Kidney (tissue), 14 donors: Measurements from ENCODE around the gene CTSD. TPM values are rescaled to one million over a fixed set of nuclear protein-coding genes. Genes with fewer than 3 reads are reported as not detected.

Source experiments
- DNase-seq, 5 donors: peaks; one replicate each; pipeline ENCODE4 v3.0.0-alpha.2; 2013 to 2020
- FAIRE-seq: peaks from 2 replicates; lab custom pipeline; 2012; peaks lifted over from hg19 to GRCh38; lab: Jason Lieb, UNC
- H3K27ac ChIP-seq, 2 donors: one replicate each; pipeline ENCODE4 v1.7.0; 2013; ENCODE audit warnings: low read depth in 2 of 2, low read length in 2 of 2, inconsistent platforms in 1 of 2
- H3K27me3 ChIP-seq: one replicate; pipeline ENCODE4 v1.7.1; 2013; ENCODE audit warnings: low read length, inconsistent platforms; ENCODE audit not compliant: control insufficient read depth, insufficient read depth
- H3K36me3 ChIP-seq, 3 donors: one replicate each; pipeline versions ENCODE4 v1.7.0 to v1.7.1; 2013; ENCODE audit warnings: low read length in 3 of 3, control low read depth in 1 of 3, inconsistent platforms in 1 of 3; ENCODE audit not compliant: insufficient read depth in 3 of 3, control insufficient read depth in 2 of 3
- H3K4me1 ChIP-seq, 3 donors: one replicate each; pipeline versions ENCODE4 v1.7.0 to v1.7.1; 2013; ENCODE audit warnings: low read length in 3 of 3, inconsistent platforms in 1 of 3, low read depth in 1 of 3; ENCODE audit not compliant: control insufficient read depth in 2 of 3, insufficient read depth in 2 of 3
- H3K4me3 ChIP-seq, 3 donors: one replicate each; pipeline versions ENCODE4 v1.7.0 to v1.8.1; 2013; ENCODE audit warnings: low read length in 3 of 3, control low read depth in 1 of 3, inconsistent platforms in 1 of 3
- H3K9ac ChIP-seq, 3 donors: one replicate each; pipeline versions ENCODE4 v1.7.0 to v1.7.1; 2013; ENCODE audit warnings: low read length in 3 of 3, control low read depth in 1 of 3, inconsistent platforms in 1 of 3
- H3K9me3 ChIP-seq, 3 donors: one replicate each; pipeline versions ENCODE4 v1.7.0 to v1.7.1; 2013; ENCODE audit warnings: low read length in 3 of 3, control low read depth in 1 of 3, inconsistent platforms in 1 of 3; ENCODE audit not compliant: control insufficient read depth in 2 of 3, insufficient read depth in 1 of 3
- CTCF ChIP-seq: IDR thresholded peaks from 3 replicates; pipeline ENCODE4 v1.5.1; 2012; ENCODE audit warnings: mild to moderate bottlenecking, moderate library complexity, borderline replicate concordance; ENCODE audit not compliant: insufficient read depth; ENCODE audit errors: extremely low read depth
- intact Hi-C: fragments of 100-400 bp; cut with DNase I; formaldehyde crosslinking; loops from one replicate; pipeline ENCODE4 v1.11.1; 2022
- polyA plus RNA-seq: library from polyadenylated mRNA; stranded (reverse); fragments of 350-450 nt; fragmentation: Illumina TruSeq; extraction: RNeasy Lipid Tissue Mini Kit (QIAGEN cat#74804); gene quantifications from one replicate; pipeline ENCODE4 v1.2.3, GENCODE V29; 2014; ENCODE audit warnings: low read depth, low replicate concordance; ENCODE audit not compliant: insufficient read depth
- total RNA-seq: library from RNA; stranded (reverse); fragmentation: NEBNext Ultra II Directional; extraction: Animal tissue kit (Norgen Biotek cat#: 25700); gene quantifications from one replicate; pipeline ENCODE4 v1.2.1, GENCODE V29; 2021
- donor health status: control.
- donor health status: control.
- donor health status: control.
- donor health status: control.
- donor health status: control.
- donor health status: DM: yes; HTN: yes; CAD: no.
- donor health status: Normal renal cell carcinoma (clear cell type).

Gene CTSD
- total and polyA plus RNA-seq, 2 donors from 2014 or later = 2,183 to 2,764 TPM

GRCh38 chr11:1755344-1755691, 8.4 kb downstream of the CTSD start:
- no peak overlapping the region for H3K9ac ChIP-seq
- intact Hi-C loops = no loop called here
- peak overlapping the region; percentile 78 to 84 for H3K27ac ChIP-seq
- no peaks in the 10 kb centered on the region for H3K9me3 ChIP-seq
- H3K4me3 ChIP-seq = no peak overlapping the region
- no peak for DNase-seq
- no peaks in the 10 kb centered on the region for H3K27me3 ChIP-seq
- peaks cover 0 to 52% (median 5%) of the 10 kb centered on the region in 3 donors for H3K36me3 ChIP-seq
- no peak for TF ChIP-seq CTCF
- peaks cover 0 to 68% (median 12%) of the 10 kb centered on the region in 3 donors for H3K4me1 ChIP-seq
- no peak for FAIRE-seq

GRCh38 chr11:1754376-1755150, 9.2 kb downstream of the CTSD start:
- TF ChIP-seq CTCF = no peak
- FAIRE-seq (no peak), DNase-seq (no peak)
- Histone ChIP-seq H3K9ac (no peak overlapping the region), H3K27ac (peak overlapping the region in 1 of 2 donors; percentile 84), H3K27me3 (no peaks in the 10 kb centered on the region), H3K36me3 (peaks cover 0 to 49% (median 5%) of the 10 kb centered on the region in 3 donors), H3K9me3 (no peaks in the 10 kb centered on the region), H3K4me1 (peaks cover 0 to 68% (median 4%) of the 10 kb centered on the region in 3 donors), H3K4me3 (no peak overlapping the region)
- intact Hi-C loops = no loop called here

- Histone ChIP-seq H3K4me1 (peaks cover 0 to 64% (median 4%) of the 10 kb centered on the region in 3 donors), H3K27ac (no peak overlapping the region), H3K9ac (no peak overlapping the region), H3K9me3 (no peaks in the 10 kb centered on the region), H3K27me3 (no peaks in the 10 kb centered on the region), H3K36me3 (peaks cover 0 to 45% (median 5%) of the 10 kb centered on the region in 3 donors), H3K4me3 (no peak overlapping the region)
- no peak for DNase-seq
- TF ChIP-seq CTCF = no peak
- intact Hi-C loops = no loop called here
- FAIRE-seq = no peak
These were observed 9.8 kb downstream of the CTSD start for GRCh38 chr11:1753929-1754305.
